ENCODE data around the gene OLR1.
A peak's percentile ranks its signal among the peaks of the same experiment; 100 is the strongest.
"Not testable (repeated sequence)": the region's sequence is repeated elsewhere in the genome, so short reads cannot be mapped to it uniquely, and the experiment has no call there.

The OLR1 gene

GRCh38 chr12:10190558-10191388, 18.8 kb upstream of the OLR1 start:
- peak; percentile 31 to 51 for DNase-seq

GRCh38 chr12:10189653-10190052, 17.7 kb upstream of the OLR1 start:
- peak; percentile 1 to 12 for DNase-seq

GRCh38 chr12:10186958-10187357, 15.0 kb upstream of the OLR1 start:
- DNase-seq: not testable (repeated sequence)

- peak; percentile 16 to 29 for DNase-seq
Observed at GRCh38 chr12:10186299-10186698, 14.4 kb upstream of the OLR1 start.

- DNase-seq: peak in 1 of 2 experiments; percentile 6
Observed at GRCh38 chr12:10184261-10184843, 12.4 kb upstream of the OLR1 start.

GRCh38 chr12:10182354-10183049, 10.6 kb upstream of the OLR1 start:
- peak; percentile 9 to 13 for DNase-seq

- no peak for DNase-seq
Observed at GRCh38 chr12:10179776-10180181, 7.8 kb upstream of the OLR1 start.

- DNase-seq: no peak
Observed at GRCh38 chr12:10178821-10179220, 6.9 kb upstream of the OLR1 start, which contains the start of gene TMEM52B. Gene TMEM52B, plus strand, starts transcription at chr12:10179032. Its CDS starts 543 bp downstream, at chr12:10179575.

- no peak for DNase-seq
Observed at GRCh38 chr12:10175846-10176636, 4.1 kb upstream of the OLR1 start.

- no peak for DNase-seq
Observed at GRCh38 chr12:10174986-10175614, 3.2 kb upstream of the OLR1 start.

- DNase-seq: no peak
Observed at GRCh38 chr12:10170216-10170615, 1.7 kb downstream of the OLR1 start.

GRCh38 chr12:10169104-10169503, 2.8 kb downstream of the OLR1 start:
- DNase-seq: no peak

- DNase-seq: no peak
Observed at GRCh38 chr12:10167599-10167998, 4.3 kb downstream of the OLR1 start.

GRCh38 chr12:10165421-10165820, 6.5 kb downstream of the OLR1 start:
- DNase-seq: no peak

GRCh38 chr12:10163084-10163483, 8.8 kb downstream of the OLR1 start:
- DNase-seq: no peak

GRCh38 chr12:10160617-10161385, 11.1 kb downstream of the OLR1 start:
- no peak for DNase-seq

GRCh38 chr12:10159280-10159679, 12.7 kb downstream of the OLR1 start:
- DNase-seq: no peak

- no peak for DNase-seq
Observed at GRCh38 chr12:10158406-10158805, 13.5 kb downstream of the OLR1 start.

GRCh38 chr12:10155966-10156365, 16.0 kb downstream of the OLR1 start:
- no peak for DNase-seq

GRCh38 chr12:10154145-10154496, 17.8 kb downstream of the OLR1 start:
- DNase-seq: no peak

- peak; percentile 6 to 42 for DNase-seq
Observed at GRCh38 chr12:10153271-10154144, 18.4 kb downstream of the OLR1 start.

Data from Kasumi-1 (cell line).